Stimulated activated naive B cell treated with anti-CD40 and anti-IgM and Interleukin-4, amounts not matched to agents 10 μg/mL and 1 μg/mL and 100 μg/mL, for 72 hours (primary cell): Measurements from ENCODE around the gene C1QA.
"Not testable (repeated sequence)": the region's sequence is repeated elsewhere in the genome, so short reads cannot be mapped to it uniquely, and the experiment has no call there.

Experiments
- ATAC-seq, 2 donors: fragments of 150-1000 bp; cut with Tn5 transposase; replicated peaks; 2 replicates each; pipeline ENCODE4 v1.10.0; 2021; ENCODE audit warnings: moderate library complexity in 1 of 2
- DNase-seq: peaks from one replicate; pipeline ENCODE4 v3.0.0; 2021
- H3K27ac Mint-ChIP-seq: one replicate; pipeline ENCODE4 v1.8.0; 2022; ENCODE audit warnings: mild to moderate bottlenecking, mixed read lengths
- H3K27me3 Mint-ChIP-seq, 2 donors: one replicate each; pipeline ENCODE4 v1.8.0; 2022; ENCODE audit warnings: mixed read lengths in 2 of 2
- H3K36me3 Mint-ChIP-seq, 2 donors: one replicate each; pipeline ENCODE4 v1.8.0; 2022; ENCODE audit warnings: mixed read lengths in 2 of 2, mild to moderate bottlenecking in 1 of 2
- H3K4me1 Mint-ChIP-seq, 2 donors: one replicate each; pipeline ENCODE4 v1.8.0; 2022; ENCODE audit warnings: mixed read lengths in 2 of 2, mild to moderate bottlenecking in 1 of 2
- H3K4me3 Mint-ChIP-seq, 2 donors: one replicate each; pipeline ENCODE4 v1.8.0; 2022; ENCODE audit warnings: mild to moderate bottlenecking in 2 of 2, mixed read lengths in 2 of 2, moderate library complexity in 1 of 2
- H3K9me3 Mint-ChIP-seq, 2 donors: one replicate each; pipeline ENCODE4 v1.8.0; 2022; ENCODE audit warnings: mixed read lengths in 2 of 2, mild to moderate bottlenecking in 1 of 2

C1QA gene

GRCh38 chr1:22662986-22663408, 26.6 kb downstream of the C1QA start:
- no peaks in the 10 kb centered on the region for H3K36me3 Mint-ChIP-seq
- no peak overlapping the region for H3K4me3 Mint-ChIP-seq
- peaks cover 3 to 6% of the 10 kb centered on the region in 2 donors for H3K9me3 Mint-ChIP-seq
- peaks cover 18 to 35% of the 10 kb centered on the region in 2 donors for H3K27me3 Mint-ChIP-seq
- ATAC-seq (no peak), DNase-seq (no peak)
- no peak overlapping the region for H3K27ac Mint-ChIP-seq
- no peaks in the 10 kb centered on the region for H3K4me1 Mint-ChIP-seq

DNA sequence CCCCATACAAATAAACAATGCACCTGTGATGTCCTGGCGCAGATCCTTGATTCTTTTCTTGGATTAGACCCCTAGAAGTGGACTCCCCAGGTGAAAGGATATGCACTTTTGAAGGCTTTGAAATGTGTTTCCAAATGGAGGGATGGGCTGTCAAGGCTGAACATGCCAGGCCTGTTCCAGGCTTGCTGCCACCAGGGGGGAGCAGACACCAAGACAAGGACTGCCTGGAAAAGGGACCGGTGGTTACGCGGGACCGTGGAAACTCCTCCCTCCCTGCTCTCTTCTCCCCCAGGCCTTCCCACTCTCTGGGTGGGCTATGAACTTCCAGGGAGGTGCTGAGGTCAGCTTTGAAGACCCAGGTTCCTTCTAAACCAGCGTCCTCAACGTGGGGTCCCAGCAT, 29.3 kb downstream of the C1QA start:
- Mint-ChIP-seq H3K4me3 (no peak overlapping the region), H3K27me3 (peaks cover 12 to 28% of the 10 kb centered on the region in 2 donors), H3K27ac (no peak overlapping the region), H3K9me3 (peaks cover 0 to 1% of the 10 kb centered on the region in 2 donors), H3K4me1 (no peaks in the 10 kb centered on the region), H3K36me3 (no peaks in the 10 kb centered on the region)
- DNase-seq (no peak), ATAC-seq (no peak)

- no peaks in the 10 kb centered on the region for H3K36me3 Mint-ChIP-seq
- no peak overlapping the region for H3K4me3 Mint-ChIP-seq
- H3K27me3 Mint-ChIP-seq: peaks cover 12 to 31% of the 10 kb centered on the region in 2 donors
- DNase-seq (no peak), ATAC-seq (no peak)
- peaks cover 0 to 1% of the 10 kb centered on the region in 2 donors for H3K9me3 Mint-ChIP-seq
- H3K27ac Mint-ChIP-seq: no peak overlapping the region
- H3K4me1 Mint-ChIP-seq: no peaks in the 10 kb centered on the region
These were observed 30.0 kb downstream of the C1QA start for GRCh38 chr1:22666412-22666811.

DNA sequence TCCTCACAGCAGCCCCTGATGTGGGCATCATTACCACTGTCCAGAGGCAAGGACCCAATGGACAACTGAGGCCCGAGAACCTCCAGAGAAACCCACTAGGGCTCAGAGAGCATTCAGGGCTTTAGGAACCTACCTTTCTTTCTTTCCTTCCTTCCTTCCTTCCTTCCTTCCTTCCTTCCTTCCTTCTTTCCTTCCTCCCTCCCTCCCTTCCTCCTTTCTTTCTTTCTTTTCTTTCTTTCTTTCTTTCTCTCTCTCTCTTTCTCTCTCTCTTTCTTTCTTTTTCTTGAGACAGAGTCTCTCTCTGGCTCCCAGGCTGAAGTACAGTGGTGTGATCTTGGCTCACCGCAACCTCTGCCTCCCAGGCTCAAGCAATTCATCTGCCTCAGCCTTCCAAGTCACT, 32.4 kb downstream of the C1QA start:
- not testable (repeated sequence) for H3K4me1 Mint-ChIP-seq, H3K4me3 Mint-ChIP-seq, DNase-seq, H3K9me3 Mint-ChIP-seq, H3K27ac Mint-ChIP-seq, H3K36me3 Mint-ChIP-seq, ATAC-seq
- H3K27me3 Mint-ChIP-seq: peaks cover 21 to 30% of the 10 kb centered on the region in 2 donors

DNA sequence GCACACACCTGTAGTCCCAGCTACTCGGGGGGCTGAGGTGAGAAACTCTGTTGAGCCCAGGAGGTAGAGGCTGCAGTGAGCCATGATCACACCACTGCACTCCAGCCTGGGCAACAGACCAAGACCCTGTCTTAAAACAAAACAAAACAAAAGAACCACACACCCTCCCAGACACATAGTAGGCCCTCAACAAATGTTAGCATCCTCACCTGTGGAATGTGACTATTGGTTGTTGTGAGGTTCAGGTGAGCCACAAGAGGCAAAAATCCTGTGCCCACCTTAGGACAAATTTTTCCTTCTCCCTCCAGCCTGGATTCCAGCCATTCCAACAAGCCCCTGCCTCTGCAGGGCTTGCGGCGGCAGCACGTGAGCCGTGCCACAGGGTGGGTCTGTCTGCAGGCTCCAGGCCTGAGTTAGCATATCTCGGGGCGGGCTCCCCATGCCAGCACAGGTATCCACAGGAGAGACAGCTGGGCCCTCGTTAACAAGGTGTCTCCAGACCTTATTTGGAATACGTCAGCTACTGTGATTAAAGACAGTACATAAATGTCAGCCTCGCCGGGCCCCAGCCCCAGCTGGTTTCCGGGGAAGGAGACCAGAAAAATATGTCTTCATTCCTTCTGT, 34.0 kb downstream of the C1QA start:
- H3K36me3 Mint-ChIP-seq: no peaks in the 10 kb centered on the region
- DNase-seq (no peak), ATAC-seq (no peak)
- H3K4me3 Mint-ChIP-seq: no peak overlapping the region
- no peaks in the 10 kb centered on the region for H3K9me3 Mint-ChIP-seq
- H3K27me3 Mint-ChIP-seq: peaks cover 30 to 35% of the 10 kb centered on the region in 2 donors
- no peak overlapping the region for H3K27ac Mint-ChIP-seq
- H3K4me1 Mint-ChIP-seq: no peaks in the 10 kb centered on the region

- Mint-ChIP-seq H3K27ac (no peak overlapping the region), H3K9me3 (no peaks in the 10 kb centered on the region), H3K36me3 (no peaks in the 10 kb centered on the region), H3K27me3 (peaks cover 33 to 35% of the 10 kb centered on the region in 2 donors), H3K4me3 (no peak overlapping the region), H3K4me1 (no peaks in the 10 kb centered on the region)
- ATAC-seq: no peak
- DNase-seq: no peak
These were observed 35.6 kb downstream of the C1QA start for GRCh38 chr1:22671999-22672398.

DNA sequence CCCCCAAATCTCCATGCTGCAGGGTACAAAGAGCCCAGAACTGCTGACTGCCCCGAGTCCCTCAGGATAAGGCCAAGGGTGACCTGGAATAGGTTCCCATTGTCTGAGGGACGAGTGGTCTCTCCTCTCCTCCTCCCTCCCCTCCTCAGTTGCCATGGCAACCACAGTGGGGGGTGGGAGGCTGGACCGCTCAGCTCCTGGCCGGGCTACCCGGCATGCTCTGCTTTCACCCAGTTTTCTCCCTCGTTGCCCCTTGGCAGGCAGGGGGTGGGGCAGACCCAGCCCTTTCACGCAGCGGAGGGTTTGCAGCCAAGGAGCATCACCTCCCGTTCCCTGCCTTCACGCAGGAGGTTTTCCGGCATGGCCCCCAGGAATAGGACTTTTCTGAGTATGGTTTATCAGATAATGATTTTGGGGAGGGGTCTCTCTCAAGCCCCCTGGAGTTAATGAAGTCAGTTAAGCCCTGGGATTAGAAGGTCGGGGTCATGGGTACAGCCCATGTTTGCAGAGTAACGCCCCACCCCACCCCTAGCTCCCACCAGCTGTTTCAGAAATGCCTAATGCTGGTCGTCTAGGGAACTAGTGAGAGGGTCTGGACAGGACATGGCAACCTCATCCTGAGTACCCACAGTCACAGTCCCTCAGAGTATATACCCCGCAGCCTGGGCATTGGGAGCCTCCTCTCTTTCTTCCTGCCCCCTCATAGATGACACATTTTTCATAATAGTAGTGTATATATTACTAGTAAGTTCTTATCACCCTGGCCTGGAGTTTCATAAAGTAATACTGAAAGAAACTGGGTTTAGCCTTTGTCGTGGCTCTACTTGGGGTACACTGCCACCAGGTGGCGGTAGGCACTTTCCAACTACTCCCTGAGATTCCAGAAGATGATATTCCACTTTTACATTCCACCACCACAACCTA, 37.3 kb downstream of the C1QA start:
- no peak overlapping the region for H3K4me3 Mint-ChIP-seq
- H3K27ac Mint-ChIP-seq: no peak overlapping the region
- H3K36me3 Mint-ChIP-seq: no peaks in the 10 kb centered on the region
- ATAC-seq (peak; percentile 33 to 47), DNase-seq (no peak)
- no peaks in the 10 kb centered on the region for H3K9me3 Mint-ChIP-seq
- peaks cover 26 to 27% of the 10 kb centered on the region in 2 donors for H3K27me3 Mint-ChIP-seq
- H3K4me1 Mint-ChIP-seq: no peaks in the 10 kb centered on the region

DNA sequence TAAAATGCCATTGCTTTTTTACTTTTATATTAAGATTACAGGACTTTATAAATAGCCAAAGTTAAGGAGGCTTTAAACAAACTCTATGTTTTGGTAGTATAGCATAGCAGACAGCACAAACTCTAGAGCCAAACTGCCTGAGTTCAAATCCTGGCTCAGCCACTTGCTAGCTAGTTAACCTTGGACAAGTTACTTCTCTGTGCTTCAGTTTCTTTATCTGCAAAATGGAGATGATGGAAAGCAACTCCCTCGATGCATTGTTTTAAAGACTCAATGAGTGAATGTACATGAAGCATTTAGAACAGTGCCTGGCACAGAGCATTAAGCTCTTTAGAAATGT, 38.0 kb downstream of the C1QA start:
- no peak overlapping the region for H3K4me3 Mint-ChIP-seq
- ATAC-seq: no peak
- no peak for DNase-seq
- no peaks in the 10 kb centered on the region for H3K9me3 Mint-ChIP-seq
- no peaks in the 10 kb centered on the region for H3K36me3 Mint-ChIP-seq
- H3K4me1 Mint-ChIP-seq: no peaks in the 10 kb centered on the region
- H3K27ac Mint-ChIP-seq: no peak overlapping the region
- peaks cover 25 to 27% of the 10 kb centered on the region in 2 donors for H3K27me3 Mint-ChIP-seq

DNA sequence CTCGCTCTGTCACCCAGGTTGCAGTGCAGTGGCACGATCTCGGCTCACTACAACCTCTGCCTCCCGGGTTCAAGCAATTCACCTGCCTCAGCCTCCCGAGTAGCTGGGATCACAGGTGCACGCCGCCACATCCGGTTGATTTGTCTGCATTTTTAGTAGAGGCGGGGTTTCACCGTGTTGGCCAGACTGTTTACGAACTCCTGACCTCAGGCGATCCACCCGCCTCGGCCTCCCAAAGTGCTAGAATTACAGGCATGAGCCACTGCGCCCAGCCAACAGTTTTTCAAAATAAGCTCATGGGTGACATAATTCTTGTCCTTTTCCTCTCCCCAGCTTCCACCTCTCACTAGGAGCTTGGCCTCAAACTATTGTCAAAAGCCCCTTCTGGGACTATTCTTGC, 39.7 kb downstream of the C1QA start:
- not testable (repeated sequence) for H3K27ac Mint-ChIP-seq, H3K4me3 Mint-ChIP-seq, ATAC-seq, H3K9me3 Mint-ChIP-seq, DNase-seq, H3K36me3 Mint-ChIP-seq, H3K4me1 Mint-ChIP-seq
- H3K27me3 Mint-ChIP-seq: peaks cover 19 to 20% of the 10 kb centered on the region in 2 donors

GRCh38 chr1:22676916-22677583, 40.6 kb downstream of the C1QA start:
- no peak overlapping the region for H3K4me3 Mint-ChIP-seq
- H3K27ac Mint-ChIP-seq: no peak overlapping the region
- no peak for ATAC-seq
- H3K36me3 Mint-ChIP-seq: no peaks in the 10 kb centered on the region
- H3K4me1 Mint-ChIP-seq: no peaks in the 10 kb centered on the region
- no peak for DNase-seq
- H3K27me3 Mint-ChIP-seq: peaks cover 18 to 19% of the 10 kb centered on the region in 2 donors
- H3K9me3 Mint-ChIP-seq: no peaks in the 10 kb centered on the region

GRCh38 chr1:22677931-22678896, 41.8 kb downstream of the C1QA start:
- no peaks in the 10 kb centered on the region for H3K4me1 Mint-ChIP-seq
- ATAC-seq (no peak), DNase-seq (no peak)
- H3K36me3 Mint-ChIP-seq: no peaks in the 10 kb centered on the region
- no peak overlapping the region for H3K27ac Mint-ChIP-seq
- H3K4me3 Mint-ChIP-seq: no peak overlapping the region
- no peaks in the 10 kb centered on the region for H3K9me3 Mint-ChIP-seq
- H3K27me3 Mint-ChIP-seq: peaks cover 11 to 14% of the 10 kb centered on the region in 2 donors

DNA sequence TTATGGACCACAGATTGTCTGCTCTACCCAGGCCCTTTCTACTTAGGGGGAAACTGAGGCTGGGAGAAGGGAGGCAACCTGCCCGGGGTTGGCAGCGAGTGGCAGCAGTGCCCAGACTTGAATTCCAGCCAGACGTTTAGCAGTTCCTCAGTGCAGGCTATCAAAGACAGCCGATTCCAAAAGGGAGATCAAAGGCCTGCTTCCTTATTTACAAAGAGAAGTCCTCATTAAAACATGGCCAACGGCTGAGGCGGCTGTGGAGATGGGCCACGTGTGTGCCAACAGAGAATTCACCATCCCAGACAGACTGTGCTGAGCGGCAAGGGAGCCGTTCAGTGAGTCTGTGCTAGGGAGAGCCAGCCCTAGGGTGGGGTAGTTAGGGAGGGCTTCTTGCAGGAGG, 44.3 kb downstream of the C1QA start:
- Mint-ChIP-seq H3K9me3 (no peaks in the 10 kb centered on the region), H3K27ac (no peak overlapping the region), H3K4me1 (no peaks in the 10 kb centered on the region), H3K4me3 (no peak overlapping the region), H3K36me3 (no peaks in the 10 kb centered on the region), H3K27me3 (peaks cover 17 to 22% of the 10 kb centered on the region in 2 donors)
- no peak for DNase-seq
- ATAC-seq: no peak

DNA sequence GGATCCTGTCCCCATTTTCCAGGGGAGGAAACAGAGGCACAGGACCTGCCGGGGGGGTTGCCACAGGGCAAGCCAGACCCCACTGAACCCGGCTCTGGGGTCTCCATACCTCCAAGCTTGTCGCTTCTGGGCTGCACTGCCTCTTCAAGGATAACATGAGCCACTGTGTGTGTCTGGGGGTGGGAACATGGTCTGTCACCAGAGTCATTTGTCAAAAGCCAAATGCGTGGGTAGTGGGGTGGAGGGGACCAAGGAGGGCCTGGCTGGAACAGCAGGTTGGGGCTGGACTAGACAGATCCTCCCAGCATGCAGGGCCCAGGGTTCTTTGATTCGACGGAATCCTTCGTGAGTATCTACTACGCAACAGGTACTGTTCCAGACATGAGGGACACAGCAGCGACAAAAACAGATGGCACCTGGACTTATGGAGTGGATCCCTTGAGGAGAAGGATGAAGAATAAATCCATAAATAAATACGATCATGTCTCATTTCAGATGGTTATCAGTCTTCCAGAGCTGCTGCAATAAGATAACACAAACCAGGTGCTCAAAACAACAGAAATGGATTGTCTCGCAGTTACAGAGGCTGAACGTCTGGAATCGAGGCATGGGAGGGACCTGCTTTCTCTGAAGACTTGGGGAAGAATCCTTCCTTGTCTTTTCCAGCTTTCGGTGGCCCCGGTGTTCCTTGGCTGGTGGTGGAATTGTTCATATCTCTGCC, 45.3 kb downstream of the C1QA start:
- Mint-ChIP-seq H3K9me3 (no peaks in the 10 kb centered on the region), H3K27ac (no peak overlapping the region), H3K4me3 (no peak overlapping the region), H3K27me3 (peaks cover 21 to 28% of the 10 kb centered on the region in 2 donors), H3K36me3 (no peaks in the 10 kb centered on the region), H3K4me1 (no peaks in the 10 kb centered on the region)
- no peak for ATAC-seq
- DNase-seq: no peak
